GM23248 (cell line): ENCODE measurements around the gene GALNT2. TPM values are rescaled to one million over a fixed set of nuclear protein-coding genes. Genes with fewer than 3 reads are reported as not detected.

ENCODE experiments used
- DNase-seq: peaks from one replicate; pipeline ENCODE4 v3.0.0-alpha.2; 2015
- H2AFZ ChIP-seq: fragments of 200-600 bp; sonication (generic); 2 replicates; pipeline ENCODE4 v1.6.1; 2016; ENCODE audit warnings: antibody characterized with exemption
- H3F3A ChIP-seq: fragments of 200-600 bp; sonication (generic); 2 replicates; pipeline ENCODE4 v1.6.1; 2016; ENCODE audit warnings: mild to moderate bottlenecking, antibody characterized with exemption, mixed run types; ENCODE audit not compliant: insufficient read depth
- H3K27ac ChIP-seq: fragments of 200-600 bp; sonication (generic); 2 replicates; pipeline ENCODE4 v1.5.1; 2016; ENCODE audit warnings: mild to moderate bottlenecking
- H3K27me3 ChIP-seq: fragments of 200-600 bp; sonication (generic); replicated peaks from 2 replicates; pipeline ENCODE4 v1.6.1; 2016; ENCODE audit warnings: mild to moderate bottlenecking; ENCODE audit not compliant: insufficient read depth
- H3K36me3 ChIP-seq: fragments of 200-600 bp; sonication (generic); 2 replicates; pipeline ENCODE4 v1.6.1; 2016; ENCODE audit warnings: low read depth, mild to moderate bottlenecking
- H3K4me1 ChIP-seq: fragments of 200-600 bp; sonication (generic); 2 replicates; pipeline ENCODE4 v1.6.1; 2016; ENCODE audit warnings: mild to moderate bottlenecking; ENCODE audit not compliant: insufficient read depth
- H3K4me2 ChIP-seq: fragments of 200-600 bp; sonication (generic); one replicate; pipeline ENCODE4 v1.6.1; 2016; ENCODE audit warnings: mild to moderate bottlenecking; ENCODE audit not compliant: unreplicated experiment
- H3K4me3 ChIP-seq: fragments of 200-600 bp; sonication (generic); 2 replicates; pipeline ENCODE4 v1.5.1; 2016; ENCODE audit warnings: mild to moderate bottlenecking
- H3K79me2 ChIP-seq: fragments of 200-600 bp; sonication (generic); 2 replicates; pipeline ENCODE4 v1.6.1; 2016; ENCODE audit warnings: mild to moderate bottlenecking; ENCODE audit not compliant: insufficient read depth
- H3K9ac ChIP-seq: fragments of 200-600 bp; sonication (generic); 2 replicates; pipeline ENCODE4 v1.6.1; 2016; ENCODE audit warnings: mild to moderate bottlenecking
- H3K9me2 ChIP-seq: fragments of 200-600 bp; sonication (generic); 2 replicates; pipeline ENCODE4 v1.6.1; 2016; ENCODE audit warnings: mixed run types, mild to moderate bottlenecking, moderate library complexity; ENCODE audit not compliant: insufficient read depth
- H3K9me3 ChIP-seq: fragments of 200-600 bp; sonication (generic); one replicate; pipeline ENCODE4 v1.6.1; 2017; ENCODE audit warnings: low read depth
- H4K20me1 ChIP-seq: fragments of 200-600 bp; sonication (generic); 2 replicates; pipeline ENCODE4 v1.6.0; 2016; ENCODE audit not compliant: insufficient read depth
- EZH2 ChIP-seq: fragments of 200-600 bp; sonication (generic); IDR thresholded peaks from 2 replicates; pipeline ENCODE4 v1.6.1; 2018; ENCODE audit warnings: antibody characterized with exemption, mild to moderate bottlenecking; ENCODE audit not compliant: insufficient read depth, poor library complexity, severe bottlenecking
- EZH2phosphoT487 ChIP-seq: fragments of 200-600 bp; sonication (generic); IDR thresholded peaks from 2 replicates; pipeline ENCODE4 v1.6.1; 2018; ENCODE audit warnings: antibody characterized with exemption, moderate library complexity, mild to moderate bottlenecking, low read depth; ENCODE audit not compliant: insufficient read depth
- WGBS, 2 experiments: methylation state at CpG; one replicate each; pipeline ENCODE4 v1.1.6; 2015 to 2017; ENCODE audit warnings: low lambda C conversion rate in 2 of 2, low coverage in 1 of 2; ENCODE audit errors: missing lambda C conversion rate in 2 of 2; 5-methylcytosine and 5-hydroxymethylcytosine counted together
- in situ Hi-C: fragments of 300-500 bp; cut with MboI; formaldehyde crosslinking; loops from 2 replicates; pipeline ENCODE4 v1.15.0; 2020
- polyA plus RNA-seq: library from polyadenylated mRNA; unstranded; fragments of >200 nt; fragmentation: Nextera tagmentation; extraction: Ambion mirVana; gene quantifications from 2 replicates; pipeline ENCODE4 v1.2.1, GENCODE V29; 2016
- total RNA-seq: library from RNA; depleted of rRNA; stranded (reverse); fragments of >200 nt; shearing (Covaris generic); gene quantifications from 2 replicates; pipeline ENCODE4 v1.2.3, GENCODE V29; 2014

GALNT2 gene
- total and polyA plus RNA-seq, 2 experiments from 2014 or later, result 111 to 124 TPM

GRCh38 chr1:230230273-230230672, 163.2 kb downstream of the GALNT2 start:
- Histone ChIP-seq H3K79me2 (peaks cover 91% of the 10 kb centered on the region), H3K9me3 (no peaks in the 10 kb centered on the region), H3K36me3 (no peaks in the 10 kb centered on the region; the same call in 1 of the 2 replicates), H3F3A (no peaks in the 10 kb centered on the region), H4K20me1 (no peaks in the 10 kb centered on the region), H3K27ac (no peak overlapping the region), H3K9ac (no peak overlapping the region), H3K4me1 (no peaks in the 10 kb centered on the region), H3K4me2 (no peak overlapping the region), H3K27me3 (no peaks in the 10 kb centered on the region), H2AFZ (no peak overlapping the region), H3K4me3 (no peak overlapping the region), H3K9me2 (no peaks in the 10 kb centered on the region)
- in situ Hi-C loops, result no loop called here
- DNase-seq, result no peak
- no peak for TF ChIP-seq EZH2
- no peak for TF ChIP-seq EZH2phosphoT487
- 72 to 86% methylated on average over 7 of the region's 7 CpGs for WGBS, 2 experiments

- 78 to 79% methylated on average over 8 of the region's 8 CpGs for WGBS, 2 experiments
- TF ChIP-seq EZH2phosphoT487, result no peak
- TF ChIP-seq EZH2, result no peak
- H3K79me2 ChIP-seq, result peaks cover 90% of the 10 kb centered on the region
- H3F3A ChIP-seq, result no peaks in the 10 kb centered on the region
- no peaks in the 10 kb centered on the region for H4K20me1 ChIP-seq
- H3K4me1 ChIP-seq, result no peaks in the 10 kb centered on the region
- no peak overlapping the region for H3K9ac ChIP-seq
- in situ Hi-C loops, result no loop called here
- no peaks in the 10 kb centered on the region for H3K27me3 ChIP-seq
- no peak overlapping the region for H3K27ac ChIP-seq
- no peak overlapping the region for H3K4me3 ChIP-seq
- H3K9me3 ChIP-seq, result no peaks in the 10 kb centered on the region
- no peak overlapping the region for H2AFZ ChIP-seq
- H3K9me2 ChIP-seq, result no peaks in the 10 kb centered on the region
- no peaks in the 10 kb centered on the region; the same call in 1 of the 2 replicates for H3K36me3 ChIP-seq
- H3K4me2 ChIP-seq, result no peak overlapping the region
- no peak for DNase-seq
Measured at GRCh38 chr1:230230948-230231773, 164.1 kb downstream of the GALNT2 start.

GRCh38 chr1:230231774-230232145, 164.7 kb downstream of the GALNT2 start:
- H4K20me1 ChIP-seq, result no peaks in the 10 kb centered on the region
- H3K79me2 ChIP-seq, result peaks cover 88% of the 10 kb centered on the region
- no peak overlapping the region for H3K9ac ChIP-seq
- no peaks in the 10 kb centered on the region for H3K4me1 ChIP-seq
- no peaks in the 10 kb centered on the region for H3K9me2 ChIP-seq
- H3K36me3 ChIP-seq, result no peaks in the 10 kb centered on the region; the same call in 1 of the 2 replicates
- in situ Hi-C loops, result no loop called here
- no peak overlapping the region for H2AFZ ChIP-seq
- 92 to 93% methylated on average over 7 of the region's 7 CpGs for WGBS, 2 experiments
- H3K27ac ChIP-seq, result no peak overlapping the region
- no peaks in the 10 kb centered on the region for H3F3A ChIP-seq
- no peak overlapping the region for H3K4me3 ChIP-seq
- no peaks in the 10 kb centered on the region for H3K9me3 ChIP-seq
- no peak overlapping the region for H3K4me2 ChIP-seq
- DNase-seq, result no peak
- no peaks in the 10 kb centered on the region for H3K27me3 ChIP-seq
- TF ChIP-seq EZH2 (no peak), EZH2phosphoT487 (no peak)

GRCh38 chr1:230232371-230232771, 165.3 kb downstream of the GALNT2 start:
- in situ Hi-C loops, result no loop called here
- Histone ChIP-seq H3K9me3 (no peaks in the 10 kb centered on the region), H3K27me3 (no peaks in the 10 kb centered on the region), H3K27ac (no peak overlapping the region), H3F3A (no peaks in the 10 kb centered on the region), H3K79me2 (peaks cover 83% of the 10 kb centered on the region), H4K20me1 (no peaks in the 10 kb centered on the region), H2AFZ (no peak overlapping the region), H3K9ac (no peak overlapping the region), H3K4me1 (no peaks in the 10 kb centered on the region), H3K4me2 (no peak overlapping the region), H3K36me3 (no peaks in the 10 kb centered on the region; the same call in 1 of the 2 replicates), H3K4me3 (no peak overlapping the region), H3K9me2 (no peaks in the 10 kb centered on the region)
- 90% methylated on average over 10 of the region's 10 CpGs for WGBS, 2 experiments
- TF ChIP-seq EZH2 (no peak), EZH2phosphoT487 (no peak)
- DNase-seq, result no peak
